A172 (cell line): Measurements from ENCODE around the gene SBK3. TPM values are rescaled to one million over a fixed set of nuclear protein-coding genes. Genes with fewer than 3 reads are reported as not detected.
A peak's percentile ranks its signal among the peaks of the same experiment; 100 is the strongest.
"Not testable (repeated sequence)": the region's sequence is repeated elsewhere in the genome, so short reads cannot be mapped to it uniquely, and the experiment has no call there.

Source experiments
- DNase-seq: peaks from one replicate; pipeline ENCODE4 v3.0.0-alpha.2; 2015; ENCODE audit warnings: low spot score
- total RNA-seq: library from RNA; depleted of rRNA; stranded (reverse); fragments of >200 nt; shearing (Covaris generic); gene quantifications from 2 replicates; pipeline ENCODE4 v1.2.3, GENCODE V29; 2014

The SBK3 gene
- total RNA-seq, 1 experiment from 2014 or later: 0.81 TPM

DNA sequence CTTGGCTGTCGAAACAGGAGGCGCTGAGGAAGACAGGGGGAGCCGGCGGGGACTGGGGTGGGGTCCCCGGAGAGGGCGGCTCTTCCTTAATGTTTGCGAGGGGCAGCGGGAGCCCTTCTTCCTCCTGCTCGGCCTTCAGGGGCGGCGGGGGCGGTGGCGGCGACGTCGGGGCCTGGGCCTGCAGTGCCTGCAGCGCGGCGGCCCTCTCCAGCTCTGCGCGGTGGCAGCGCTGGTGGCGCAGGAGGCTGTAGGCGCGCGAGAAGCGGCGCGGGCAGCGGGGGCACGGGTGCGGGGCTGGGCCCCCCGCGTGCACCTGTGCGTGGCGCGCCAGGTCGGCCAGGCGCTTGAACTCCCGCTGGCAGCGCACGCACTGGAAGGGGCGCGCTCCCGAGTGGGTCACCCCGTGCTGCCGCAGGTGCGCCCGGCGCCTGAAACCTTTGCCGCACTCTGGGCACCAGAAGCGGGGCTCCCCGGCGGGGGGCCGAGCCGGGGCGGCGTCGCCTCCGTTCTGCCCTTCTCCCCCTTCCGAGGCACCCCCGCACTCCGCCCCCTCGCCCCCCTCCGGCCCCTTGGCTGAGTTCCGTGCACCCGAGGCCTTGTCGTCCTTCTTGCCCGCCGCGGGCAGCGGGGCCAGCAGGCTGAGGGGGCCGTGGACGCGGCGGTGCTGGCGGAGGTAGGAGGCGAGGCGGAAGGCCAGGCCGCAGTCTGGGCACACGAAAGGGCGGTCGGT is 32.9 kb upstream of the SBK3 start:
- no peak for DNase-seq

DNA sequence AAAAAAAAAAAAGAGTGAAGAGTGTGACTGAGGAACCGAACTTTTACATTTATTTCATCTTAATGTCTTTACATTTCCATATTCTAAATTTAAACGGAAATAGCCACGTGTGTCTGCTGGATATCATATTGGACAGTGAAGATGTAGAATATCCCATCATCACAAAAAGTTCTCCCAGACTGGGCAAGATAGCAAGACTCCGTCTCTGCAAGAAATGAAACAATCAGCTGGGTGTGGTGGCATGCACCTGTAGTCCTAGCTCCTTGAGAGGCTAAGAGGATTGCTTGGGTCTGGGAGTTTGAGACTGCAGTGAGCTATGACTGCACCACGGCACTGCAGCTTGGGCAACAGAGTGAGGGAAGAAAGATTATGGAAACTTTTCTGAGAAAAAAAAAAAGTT is 31.4 kb upstream of the SBK3 start:
- DNase-seq: no peak

- not testable (repeated sequence) for DNase-seq
These were observed 28.6 kb upstream of the SBK3 start for GRCh38 chr19:55573929-55574328.

- DNase-seq: not testable (repeated sequence)
These were observed 24.1 kb upstream of the SBK3 start for GRCh38 chr19:55569477-55569876.

- DNase-seq: no peak
These were observed 22.5 kb upstream of the SBK3 start for GRCh38 chr19:55567708-55568328.

DNA sequence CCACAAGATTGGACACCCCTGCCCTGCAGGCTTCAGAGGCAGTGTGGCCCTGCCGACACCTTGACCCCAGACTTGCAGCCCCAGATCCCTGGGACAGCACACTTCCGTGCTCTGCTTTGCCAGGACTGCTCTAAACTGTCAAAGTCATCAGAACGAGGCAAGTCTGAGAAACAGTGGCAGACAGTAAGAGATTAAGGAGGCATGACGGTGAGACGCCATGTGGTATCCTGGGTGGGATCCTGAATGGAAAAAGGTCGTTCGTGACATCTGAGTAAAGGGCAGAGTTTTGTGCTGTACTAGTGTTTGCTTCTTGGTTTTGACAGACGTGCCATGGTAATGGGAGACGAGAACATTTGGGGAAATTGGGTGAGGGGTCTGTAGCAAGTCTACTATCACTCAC is 21.5 kb upstream of the SBK3 start:
- no peak for DNase-seq

GRCh38 chr19:55563261-55563690 is 17.9 kb upstream of the SBK3 start:
- peak; percentile 56 for DNase-seq

DNA sequence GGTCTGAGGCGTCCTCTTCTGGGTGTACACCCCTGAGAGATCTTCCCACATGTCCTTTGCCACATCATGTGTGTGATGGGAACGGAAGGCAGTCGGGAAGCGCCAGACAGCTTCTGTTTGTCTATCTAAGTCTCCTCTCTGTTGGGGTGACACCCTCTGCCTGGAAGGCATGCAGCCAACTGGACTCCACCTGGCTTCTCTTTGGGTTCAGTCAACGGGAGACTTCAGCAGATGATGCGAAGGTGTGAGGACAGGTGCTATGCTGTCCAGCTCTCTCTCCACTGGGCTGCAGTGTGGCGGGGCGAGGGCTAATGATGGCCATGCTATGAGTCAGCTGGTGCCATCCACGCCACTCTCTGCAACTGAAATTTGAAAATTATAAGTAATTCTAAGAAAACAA is 14.3 kb upstream of the SBK3 start:
- no peak for DNase-seq

GRCh38 chr19:55554741-55555152 is 9.4 kb upstream of the SBK3 start:
- DNase-seq: no peak

DNA sequence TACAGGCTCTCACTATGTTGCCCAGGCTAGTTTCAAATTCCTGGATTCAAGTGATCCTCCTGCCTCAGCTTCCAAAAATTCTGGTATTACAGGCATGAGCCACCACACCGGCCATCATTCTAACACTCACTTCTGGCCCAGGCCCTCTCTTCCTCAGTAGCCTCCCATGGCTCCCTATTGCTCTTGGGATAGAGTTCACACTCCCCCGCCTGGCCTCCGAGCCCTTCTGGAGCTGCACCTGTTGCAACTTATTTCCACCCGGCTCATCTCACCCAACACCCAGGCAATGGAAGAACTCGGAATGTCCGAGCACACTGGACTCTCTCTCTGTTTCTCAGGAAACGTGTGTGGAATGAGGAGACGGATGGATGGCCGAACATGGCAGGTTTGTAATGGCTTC is 9.0 kb upstream of the SBK3 start:
- no peak for DNase-seq

- DNase-seq: no peak
These were observed 8.2 kb upstream of the SBK3 start for GRCh38 chr19:55553217-55554182.

DNA sequence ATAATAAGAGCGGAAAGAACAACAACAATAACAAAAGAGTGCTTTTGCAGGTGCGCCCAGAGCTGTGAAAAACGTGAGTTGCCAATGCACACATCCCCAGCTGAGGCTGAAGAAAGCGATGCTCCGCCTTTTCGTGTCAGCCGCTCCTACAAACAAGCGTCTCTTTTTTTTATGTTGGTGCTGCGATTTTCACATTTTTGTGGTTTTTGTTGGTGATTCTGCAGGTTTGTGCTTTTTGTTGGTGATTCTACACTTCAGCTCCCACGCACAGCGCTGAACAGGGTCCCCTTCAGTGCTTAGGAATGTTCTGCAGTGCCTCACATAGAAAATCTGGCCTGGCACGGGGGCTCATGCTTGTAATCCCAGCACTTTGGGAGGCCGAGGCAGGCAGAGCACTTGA is 7.3 kb upstream of the SBK3 start:
- peak; percentile 65 for DNase-seq

- DNase-seq: no peak
These were observed 6.9 kb upstream of the SBK3 start for GRCh38 chr19:55552206-55552605.

DNA sequence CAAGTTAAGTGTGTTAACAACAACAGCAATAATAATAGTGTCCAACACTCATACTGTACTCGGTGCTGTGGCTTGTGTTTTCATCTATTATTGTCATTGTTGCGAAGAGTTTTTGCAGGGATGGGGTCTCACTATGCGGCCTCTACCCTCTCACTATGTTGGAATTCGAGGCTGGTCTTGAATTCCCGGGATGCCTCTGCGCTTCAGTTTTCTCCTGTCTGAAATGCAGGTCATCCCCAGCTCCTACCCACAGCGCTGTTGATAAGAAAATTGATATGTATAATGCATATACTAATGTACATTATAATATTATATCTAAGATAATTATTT is 4.9 kb upstream of the SBK3 start:
- no peak for DNase-seq

DNA sequence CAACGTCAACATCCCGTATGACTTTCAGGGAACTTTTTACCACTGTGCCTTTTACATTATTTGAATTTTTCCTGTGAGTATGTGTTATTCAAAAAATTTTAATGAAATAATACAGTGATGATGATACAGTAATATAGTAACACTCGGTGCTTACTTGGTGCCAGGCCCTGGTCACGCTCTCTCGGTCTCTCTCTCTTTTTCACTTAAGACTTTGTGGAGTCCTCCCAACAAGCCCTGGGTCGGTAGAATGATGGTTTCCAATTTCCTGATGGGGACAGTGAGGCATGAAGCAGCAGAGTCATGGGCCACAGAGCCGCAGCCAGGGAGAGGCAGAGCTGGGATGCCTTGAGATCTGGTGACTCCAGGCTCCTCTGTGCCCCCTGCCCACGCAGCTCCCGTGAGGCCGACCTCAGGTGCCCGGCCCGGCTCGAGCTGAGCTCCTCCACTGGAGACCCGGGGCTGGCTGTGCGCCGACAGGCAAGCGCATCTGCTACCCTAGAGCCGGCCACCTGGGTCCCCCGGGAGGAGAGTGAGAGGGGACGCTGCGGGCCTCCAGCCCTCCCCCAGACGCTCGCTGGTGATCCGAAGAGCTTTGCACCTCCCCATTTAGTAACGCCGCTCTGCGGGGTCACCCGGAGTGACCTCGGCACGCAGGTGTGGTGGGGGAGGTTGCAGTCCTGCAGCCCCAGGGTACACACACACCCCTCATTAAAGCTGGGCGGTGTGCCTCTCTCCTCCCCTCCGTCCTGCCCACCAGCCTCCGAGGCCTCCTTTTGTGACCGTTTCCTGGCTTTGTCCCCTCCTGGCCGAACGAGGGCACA is 4.4 kb upstream of the SBK3 start:
- peak; percentile 86 for DNase-seq

- peak; percentile 81 for DNase-seq
These were observed 1.7 kb upstream of the SBK3 start for GRCh38 chr19:55546822-55547614.

DNA sequence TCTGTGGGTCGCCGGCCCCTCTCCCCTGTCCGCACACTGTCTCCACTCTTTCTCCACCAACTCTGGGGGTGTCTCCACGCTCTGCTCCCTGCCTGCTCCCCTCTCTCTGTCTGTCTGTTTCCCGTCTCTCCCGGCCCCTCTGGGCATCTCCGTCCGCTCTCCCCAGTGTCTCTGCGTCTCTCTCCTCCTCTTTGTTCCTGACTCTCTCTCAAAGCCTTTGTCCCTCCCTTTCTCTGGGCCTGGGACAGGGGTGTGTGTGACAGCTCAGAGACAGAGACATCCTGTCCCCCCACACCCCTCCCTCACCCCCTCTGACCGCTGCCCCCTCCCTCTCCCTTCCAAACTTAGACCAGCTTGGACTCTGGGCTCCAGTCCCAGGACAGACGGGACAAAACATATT is 668 bp upstream of the SBK3 start:
- no peak for DNase-seq

GRCh38 chr19:55544776-55545439 is 435 bp downstream of the SBK3 start:
- DNase-seq: peak; percentile 60

DNA sequence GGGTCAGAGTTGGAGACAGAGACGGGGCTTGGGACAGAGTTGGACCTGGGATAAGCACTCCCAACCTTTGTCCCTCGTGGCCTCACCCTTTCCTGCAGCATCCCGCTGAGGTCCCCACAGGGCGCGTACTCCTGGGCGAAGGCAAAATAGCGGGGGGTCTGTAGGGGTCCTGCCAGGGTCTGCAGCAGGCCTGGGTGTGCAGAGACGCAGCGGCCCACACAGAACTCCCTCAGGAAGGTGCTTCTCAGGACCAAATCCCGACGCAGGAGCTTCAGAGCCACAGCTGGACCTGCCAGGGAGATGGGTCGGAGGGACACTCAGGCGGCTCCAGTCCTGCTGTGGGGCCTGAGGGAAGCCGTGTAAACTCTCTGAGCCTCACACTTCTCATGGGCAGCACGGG is 1.3 kb downstream of the SBK3 start:
- DNase-seq: no peak

- DNase-seq: no peak
These were observed 1.8 kb downstream of the SBK3 start for GRCh38 chr19:55543567-55543966.
